ENCODE results near the gene GSK3B.
"Not testable (repeated sequence)": the region's sequence is repeated elsewhere in the genome, so short reads cannot be mapped to it uniquely, and the experiment has no call there.

Gene GSK3B

DNA sequence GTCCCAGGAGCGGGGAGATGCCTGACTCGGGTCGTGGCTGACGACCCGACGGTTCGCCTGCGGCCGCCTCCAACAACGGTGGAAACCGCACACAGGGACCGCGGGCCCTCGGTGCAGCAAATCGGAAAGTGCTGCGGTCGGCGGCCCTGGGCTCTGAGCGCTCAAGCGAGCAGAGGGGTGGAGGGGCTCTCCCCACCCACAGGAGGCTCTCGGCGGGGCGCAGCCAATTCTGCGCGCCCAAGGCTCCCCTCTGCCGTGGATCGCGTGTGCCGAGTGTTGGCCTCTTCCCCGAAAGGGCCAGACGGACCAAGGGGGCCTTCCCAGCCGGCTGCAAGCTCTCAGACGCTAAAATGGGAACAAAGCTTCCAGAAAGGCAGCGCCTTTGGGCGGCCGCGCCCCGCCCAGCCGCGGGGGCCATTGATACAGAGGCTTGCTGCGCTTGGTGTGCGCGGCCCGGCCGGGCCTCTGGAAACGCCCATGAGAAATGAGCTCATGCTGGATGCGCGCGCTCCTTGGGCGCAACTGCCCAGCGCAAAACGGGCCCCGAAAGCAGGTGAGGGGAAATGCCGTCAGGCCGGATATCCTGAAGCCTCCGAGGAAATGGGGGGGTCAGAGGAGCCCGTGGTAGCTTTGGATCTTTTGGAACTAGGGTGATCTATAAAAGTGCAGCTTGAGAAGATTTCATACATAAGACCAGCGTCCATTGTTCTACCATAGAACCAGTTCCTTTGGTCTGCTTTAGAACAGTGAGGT is 1.2 kb upstream of the GSK3B start:
- peak; percentile 95 for DNase-seq

- DNase-seq, result peak; percentile 100
These were observed 554 bp upstream of the GSK3B start for GRCh38 chr3:120094776-120095225.

GRCh38 chr3:120093119-120093910 is 932 bp downstream of the GSK3B start:
- peak; percentile 61 for DNase-seq

- DNase-seq, result peak; percentile 27
These were observed 1.8 kb downstream of the GSK3B start for GRCh38 chr3:120092474-120092873.

GRCh38 chr3:120090422-120090821 is 3.8 kb downstream of the GSK3B start:
- DNase-seq, result no peak

GRCh38 chr3:120089089-120089488 is 5.2 kb downstream of the GSK3B start:
- DNase-seq, result peak; percentile 19

DNA sequence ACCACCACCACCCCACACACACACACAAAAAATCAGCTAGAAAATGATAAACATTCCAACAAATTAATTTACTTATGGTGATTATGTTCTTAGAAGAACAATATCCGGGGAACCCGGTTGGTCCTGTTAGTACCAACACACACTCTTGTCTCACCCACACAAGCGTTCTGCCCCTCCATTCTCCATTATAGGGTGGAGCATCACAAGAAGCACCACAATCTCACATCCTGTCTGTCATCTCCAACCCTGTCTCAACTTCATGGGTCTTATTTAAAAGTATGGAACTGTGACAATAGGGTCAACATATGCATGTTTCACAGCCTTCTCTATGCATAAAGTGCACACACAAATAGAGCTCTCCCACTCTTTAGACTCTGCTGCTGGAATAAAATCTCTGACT is 5.6 kb downstream of the GSK3B start:
- DNase-seq, result peak; percentile 10

DNA sequence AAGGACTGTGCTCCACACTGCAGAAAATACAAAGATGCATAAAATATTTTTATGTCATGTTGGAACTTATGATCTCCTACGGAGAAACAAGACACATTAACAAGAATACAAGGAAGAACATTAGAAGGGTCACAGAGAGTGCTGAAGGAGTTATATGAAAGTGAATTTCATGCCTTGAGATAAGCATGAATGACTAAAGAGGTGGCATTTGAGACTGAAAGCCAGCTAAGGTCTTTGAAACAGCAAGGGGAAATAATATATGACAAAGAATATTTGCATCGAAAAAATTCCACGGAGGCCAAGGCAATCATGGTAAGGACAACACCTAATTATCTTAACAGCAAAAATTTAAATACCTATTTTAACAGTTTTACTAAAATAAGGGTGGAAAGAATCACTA is 12.5 kb downstream of the GSK3B start:
- no peak for DNase-seq

GRCh38 chr3:120080836-120081235 is 13.4 kb downstream of the GSK3B start:
- no peak for DNase-seq

DNA sequence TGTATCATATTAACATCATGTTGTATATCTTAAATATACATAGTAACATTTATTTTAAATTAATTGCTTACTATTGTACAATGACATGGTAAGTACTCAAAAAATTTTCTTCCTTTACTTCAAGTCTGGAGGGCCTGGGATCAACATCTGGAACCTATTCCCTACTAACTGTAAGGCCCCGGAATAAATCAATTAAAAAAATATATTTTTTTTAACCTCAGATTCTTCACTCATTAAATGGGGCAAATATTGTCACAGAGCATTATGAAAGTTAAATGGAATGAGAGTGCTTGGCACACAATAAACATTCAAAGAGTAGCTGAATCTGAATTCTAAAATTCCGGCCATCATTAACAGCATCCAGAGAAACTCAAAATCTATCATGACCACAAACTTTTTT is 16.5 kb downstream of the GSK3B start:
- DNase-seq, result no peak

DNA sequence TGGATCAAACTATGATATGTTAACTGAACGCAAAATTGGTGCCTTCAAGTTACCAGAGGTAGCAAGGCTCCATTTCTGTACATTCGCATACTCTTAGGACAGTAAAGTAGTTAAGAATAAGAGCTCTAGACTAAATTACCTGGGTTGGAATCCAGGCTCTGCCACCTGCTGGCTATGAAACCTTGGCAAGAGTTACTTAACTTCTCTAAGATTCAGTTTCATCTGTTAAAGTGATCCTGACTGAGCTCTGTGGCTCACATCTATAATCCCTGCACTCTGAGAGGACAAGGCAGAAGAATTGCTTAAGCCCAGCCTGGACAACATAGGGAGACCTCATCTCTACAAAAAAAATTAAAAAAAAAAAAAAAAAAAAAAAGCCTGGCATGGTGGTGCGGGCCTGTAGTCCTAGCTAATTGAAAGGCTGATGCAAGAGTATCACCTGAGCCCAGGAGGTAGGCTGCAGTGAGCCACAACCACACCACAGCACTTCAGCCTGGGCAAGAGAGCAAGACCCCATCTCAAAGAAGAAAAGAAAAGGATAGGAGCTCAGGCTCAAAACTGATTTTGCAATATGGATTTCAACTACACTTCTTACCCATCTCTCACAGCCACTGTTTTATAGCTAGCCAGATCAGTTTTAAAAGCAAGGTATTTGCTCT is 21.3 kb downstream of the GSK3B start:
- DNase-seq, result peak; percentile 49

- DNase-seq, result peak; percentile 35
These were observed 23.0 kb downstream of the GSK3B start for GRCh38 chr3:120071259-120071658.

DNA sequence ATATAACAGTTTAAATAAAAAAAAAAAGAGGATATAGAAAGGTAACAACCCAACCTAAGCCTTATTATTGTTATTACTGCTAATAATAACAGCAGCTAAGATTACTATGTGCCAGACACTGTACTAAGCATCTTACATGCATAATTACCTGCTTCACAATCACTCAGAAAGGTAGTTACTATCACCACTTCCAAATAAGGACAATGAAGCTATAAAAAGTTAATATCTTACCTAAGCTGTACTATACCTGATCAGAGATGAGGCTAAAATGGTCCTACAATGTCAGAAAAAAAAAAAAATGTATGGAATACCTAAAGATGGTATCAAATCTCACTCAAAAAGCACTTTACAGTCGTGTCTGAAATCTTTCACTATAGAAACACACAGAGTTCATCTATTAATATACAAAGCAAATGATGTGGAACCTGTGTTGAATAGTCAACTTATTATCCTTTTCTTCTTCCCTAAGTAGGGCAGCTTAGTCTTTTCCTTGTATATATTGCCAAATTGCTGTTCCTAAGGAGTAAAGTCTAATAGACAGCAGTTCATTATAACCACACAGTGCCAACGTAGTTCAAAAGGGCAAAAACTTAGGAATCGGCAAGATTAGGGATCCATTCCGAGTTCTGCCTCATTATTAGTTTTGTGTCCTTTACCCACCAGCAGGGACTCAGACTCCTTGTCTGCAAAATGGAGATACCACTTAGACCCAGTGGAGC is 23.8 kb downstream of the GSK3B start:
- DNase-seq, result no peak

- no peak for DNase-seq
These were observed 27.2 kb downstream of the GSK3B start for GRCh38 chr3:120067083-120067482.

DNA sequence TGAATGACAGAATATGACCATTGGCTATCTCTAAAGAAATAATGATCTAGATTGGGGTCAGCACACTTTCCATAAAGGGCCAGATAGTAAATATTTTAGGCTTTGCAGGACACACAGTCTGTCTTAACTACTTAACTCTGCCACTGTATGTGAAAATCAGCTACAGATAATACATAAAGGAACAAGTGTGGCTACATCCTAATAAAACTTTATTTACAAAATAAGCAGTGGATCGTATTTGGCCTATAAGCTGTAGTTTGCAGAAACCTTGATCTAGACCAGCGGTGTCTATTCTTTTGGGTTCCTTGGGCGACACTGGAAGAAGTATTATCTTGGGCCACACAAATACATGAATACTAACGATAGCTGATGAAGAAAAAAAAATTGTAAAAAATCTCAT is 27.6 kb downstream of the GSK3B start:
- DNase-seq, result no peak

GRCh38 chr3:120064641-120065040 is 29.6 kb downstream of the GSK3B start:
- DNase-seq, result no peak

DNA sequence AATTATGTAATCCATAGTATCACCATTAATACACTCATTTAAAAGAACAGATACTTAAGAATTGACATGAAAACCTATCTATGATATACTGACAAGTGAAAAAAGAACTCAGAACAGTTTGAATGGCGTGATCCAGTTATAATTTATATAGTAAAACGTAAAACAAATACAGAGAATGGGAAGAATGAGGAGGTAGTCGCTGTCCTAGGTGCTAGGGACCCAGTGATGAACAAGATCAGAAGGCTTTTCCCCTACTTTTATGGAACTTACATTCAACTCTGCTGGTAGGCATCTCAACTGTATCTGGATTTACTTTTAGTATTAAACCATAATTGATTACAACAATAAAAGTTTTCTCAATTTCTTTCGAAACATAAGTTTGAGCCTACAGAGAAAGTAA is 31.8 kb downstream of the GSK3B start:
- no peak for DNase-seq

- peak; percentile 24 for DNase-seq
These were observed 35.0 kb downstream of the GSK3B start for GRCh38 chr3:120059081-120059864.

DNA sequence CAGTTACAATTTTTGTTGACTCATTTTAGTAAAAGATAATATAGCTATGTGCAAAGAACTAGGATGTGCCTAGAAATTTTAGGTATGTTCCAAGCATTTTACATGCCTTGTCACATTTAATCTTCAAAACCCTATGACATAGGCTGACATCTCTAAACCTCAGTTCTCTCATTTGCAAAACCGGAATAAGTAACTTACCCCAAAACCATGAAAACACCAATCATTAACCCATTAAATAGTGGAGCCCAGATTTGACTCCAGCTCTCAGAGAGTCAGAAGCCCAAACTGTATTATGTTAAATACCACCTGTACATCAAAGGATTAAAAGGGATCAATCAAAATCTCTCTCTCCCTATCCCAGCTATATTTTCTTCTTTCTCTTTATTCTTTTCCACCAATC is 36.6 kb downstream of the GSK3B start:
- peak; percentile 35 for DNase-seq

GRCh38 chr3:120057029-120057428 is 37.2 kb downstream of the GSK3B start:
- no peak for DNase-seq

DNA sequence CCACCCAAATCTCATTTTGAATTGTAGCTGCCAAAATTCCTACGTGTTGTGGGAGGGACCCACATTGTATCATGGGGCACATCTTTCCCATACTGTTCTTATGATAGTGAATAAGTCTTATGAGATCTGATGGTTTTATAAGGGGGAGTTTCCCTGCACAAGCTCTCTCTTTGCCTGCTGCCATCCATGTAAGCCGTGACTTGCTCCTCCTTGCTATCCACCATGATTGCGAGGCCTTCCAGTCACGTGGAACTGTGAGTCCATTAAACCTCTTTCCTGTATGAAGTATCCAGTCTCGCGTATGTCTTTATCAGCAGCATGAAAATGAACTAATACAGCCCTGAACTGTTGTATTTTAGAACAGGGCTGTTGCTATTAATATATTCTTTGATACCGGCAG is 40.6 kb downstream of the GSK3B start:
- not testable (repeated sequence) for DNase-seq

DNA sequence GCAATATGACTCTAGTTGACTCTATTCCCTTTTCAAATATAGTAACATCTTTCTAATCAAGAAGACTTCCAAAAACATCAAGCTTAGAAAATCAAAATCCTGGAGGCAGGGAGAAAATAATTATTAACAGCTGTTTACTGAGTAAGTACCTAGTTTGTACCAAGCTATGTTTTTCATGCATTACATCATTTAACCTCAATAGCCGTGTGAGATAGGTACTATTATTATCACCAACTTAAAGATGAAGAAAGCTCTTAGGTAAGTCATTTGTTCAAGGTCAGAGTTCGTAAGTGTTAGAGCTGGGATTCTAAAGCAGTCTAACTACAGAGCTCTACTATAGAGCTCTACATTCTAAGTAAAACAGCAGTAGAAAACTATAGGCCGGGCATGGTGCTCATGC is 41.6 kb downstream of the GSK3B start:
- no peak for DNase-seq
